SK-N-SH (cell line): ENCODE measurements around the gene ZNF217. TPM values are rescaled to one million over a fixed set of nuclear protein-coding genes. Genes with fewer than 3 reads are reported as not detected.

ENCODE experiments used
- CTCF ChIA-PET: fragments of 300-600, 350-600 bp; formaldehyde crosslinking; extraction: SDS; loops from one replicate; lab custom pipeline; 2021; lab: Yijun Ruan, JAX
- POLR2A ChIA-PET: fragments of 350-600 bp; sonication (Branson Sonifier 250); formaldehyde crosslinking; extraction: SDS; loops from one replicate; lab custom pipeline; 2020; ENCODE audit warnings: antibody characterized with exemption, inconsistent platforms; lab: Yijun Ruan, JAX
- DNase-seq: peaks from one replicate; pipeline ENCODE4 v3.0.0; 2012
- H2AFZ ChIP-seq: fragments of 200-600 bp; sonication (generic); 2 replicates; pipeline ENCODE4 v1.8.1; 2016; ENCODE audit warnings: antibody characterized with exemption, mild to moderate bottlenecking, low read depth
- H3F3A ChIP-seq: fragments of 200-600 bp; sonication (generic); replicated peaks from 2 replicates; pipeline ENCODE3; 2016; ENCODE audit warnings: antibody characterized with exemption, mild to moderate bottlenecking; ENCODE audit not compliant: insufficient read depth
- H3K27ac ChIP-seq, 2 experiments: fragments of 200-500 bp in 1 of 2; fragments of 200-600 bp in 1 of 2; sonication (Bioruptor generic) in 1 of 2; sonication (generic), shearing (Covaris generic) in 1 of 2; 2 replicates each; pipeline versions ENCODE4 v1.5.1 to v1.6.1; 2014 to 2016; ENCODE audit warnings: low read depth in 2 of 2, inconsistent platforms in 1 of 2, low read length in 1 of 2, mild to moderate bottlenecking in 1 of 2, mixed read lengths in 1 of 2
- H3K27me3 ChIP-seq: fragments of 200-600 bp; sonication (generic), shearing (Covaris generic); 2 replicates; pipeline ENCODE4 v1.6.1; 2016; ENCODE audit warnings: mixed run types; ENCODE audit not compliant: insufficient read depth
- H3K36me3 ChIP-seq, 2 experiments: fragments of 200-500 bp in 1 of 2; fragments of 200-600 bp in 1 of 2; sonication (Bioruptor generic) in 1 of 2; sonication (generic) in 1 of 2; replicated peaks in 1 of 2; 2 replicates each; pipeline versions ENCODE3 to v1.5.1; 2014 to 2016; ENCODE audit warnings: low read length in 1 of 2, mild to moderate bottlenecking in 1 of 2; ENCODE audit not compliant: insufficient read depth in 2 of 2, control insufficient read depth in 1 of 2
- H3K4me1 ChIP-seq, 2 experiments: fragments of 200-500 bp in 1 of 2; fragments of 200-600 bp in 1 of 2; sonication (Bioruptor generic) in 1 of 2; sonication (generic), shearing (Covaris generic) in 1 of 2; 2 replicates each; pipeline versions ENCODE4 v1.5.1 to v1.6.1; 2014 to 2016; ENCODE audit warnings: low read depth in 1 of 2, low read length in 1 of 2, mixed run types in 1 of 2; ENCODE audit not compliant: insufficient read depth in 2 of 2, control insufficient read depth in 1 of 2
- H3K4me2 ChIP-seq: fragments of 200-600 bp; sonication (generic), shearing (Covaris generic); 2 replicates; pipeline ENCODE4 v1.6.1; 2017; ENCODE audit warnings: mixed run types
- H3K4me3 ChIP-seq, 2 experiments: fragments of 200-500 bp in 1 of 2; fragments of 200-600 bp in 1 of 2; sonication (Bioruptor generic) in 1 of 2; sonication (generic), shearing (Covaris generic) in 1 of 2; 2 replicates each; pipeline versions ENCODE4 v1.5.1 to v1.8.1; 2014 to 2016; ENCODE audit warnings: low read depth in 2 of 2, inconsistent platforms in 1 of 2, low read length in 1 of 2, mild to moderate bottlenecking in 1 of 2, mixed read lengths in 1 of 2, moderate library complexity in 1 of 2
- H3K79me2 ChIP-seq: fragments of 200-600 bp; sonication (generic); 2 replicates; pipeline ENCODE4 v1.8.1; 2017; ENCODE audit warnings: mild to moderate bottlenecking; ENCODE audit not compliant: insufficient read depth
- H3K9ac ChIP-seq: fragments of 200-600 bp; sonication (generic); 2 replicates; pipeline ENCODE4 v1.6.1; 2017; ENCODE audit warnings: mixed run types
- H3K9me2 ChIP-seq: fragments of 200-600 bp; sonication (generic); 2 replicates; pipeline ENCODE4 v1.6.1; 2017; ENCODE audit warnings: mixed run types
- H3K9me3 ChIP-seq: fragments of 200-600 bp; sonication (generic); 2 replicates; pipeline ENCODE4 v1.6.1; 2017; ENCODE audit warnings: mixed run types, mild to moderate bottlenecking, moderate library complexity
- H4K20me1 ChIP-seq: fragments of 200-600 bp; sonication (generic); 2 replicates; pipeline ENCODE4 v1.6.1; 2017; ENCODE audit warnings: mild to moderate bottlenecking, mixed run types; ENCODE audit not compliant: insufficient read depth
- FOXJ3 ChIP-seq: sonication (generic); formaldehyde crosslinking; IDR thresholded peaks from 2 replicates; pipeline ENCODE4 v1.5.1; 2020; ENCODE audit warnings: mild to moderate bottlenecking, missing genetic modification reagents
- GATA2 ChIP-seq: sonication (generic); formaldehyde crosslinking; IDR thresholded peaks from 2 replicates; pipeline ENCODE4 v1.5.0; 2020; ENCODE audit warnings: mild to moderate bottlenecking, missing genetic modification reagents
- MAX ChIP-seq: IDR thresholded peaks from 2 replicates; pipeline ENCODE4 v1.4.0; 2012; ENCODE audit warnings: low read depth
- RAD21 ChIP-seq: IDR thresholded peaks from 2 replicates; pipeline ENCODE4 v1.6.1; 2012; ENCODE audit warnings: mild to moderate bottlenecking, low read length
- RCOR1 ChIP-seq: fragments of 150-350 bp; IDR thresholded peaks from 2 replicates; pipeline ENCODE4 v1.6.1; 2017; ENCODE audit warnings: antibody characterized with exemption, low read length
- RXRA ChIP-seq: IDR thresholded peaks from 2 replicates; pipeline ENCODE4 v1.4.0; 2012; ENCODE audit warnings: low read depth, mild to moderate bottlenecking, borderline replicate concordance
- SIN3A ChIP-seq: IDR thresholded peaks from 2 replicates; pipeline ENCODE4 v1.6.1; 2012; ENCODE audit warnings: low read depth, mild to moderate bottlenecking, low read length, moderate library complexity, borderline replicate concordance
- SMC3 ChIP-seq: IDR thresholded peaks from 2 replicates; pipeline ENCODE4 v1.6.1; 2012; ENCODE audit warnings: low read depth, low read length, improper control_type of control experiment
- TAF1 ChIP-seq: IDR thresholded peaks from 2 replicates; pipeline ENCODE4 v1.6.1; 2012; ENCODE audit warnings: low read depth, mild to moderate bottlenecking, low read length, moderate library complexity, borderline replicate concordance
- YY1 ChIP-seq: IDR thresholded peaks from 2 replicates; pipeline ENCODE4 v1.4.0; 2012; ENCODE audit warnings: low read depth, mild to moderate bottlenecking
- WGBS: methylation state at CpG from one replicate; pipeline ENCODE4 v1.1.6; 2017; ENCODE audit warnings: low lambda C conversion rate; 5-methylcytosine and 5-hydroxymethylcytosine counted together
- polyA plus RNA-seq, 3 experiments: library from polyadenylated mRNA; depleted of rRNA; stranded (reverse); fragments of >200 nt; gene quantifications; 2 replicates each; pipeline ENCODE4 v1.2.3, GENCODE V29; 2012
- TF ChIP-seq, protein P1 (sequence below): fragments of 150-350 bp; IDR thresholded peaks from 2 replicates; pipeline ENCODE4 v1.6.1; 2016; ENCODE audit warnings: mild to moderate bottlenecking, low read depth, low read length
- TF ChIP-seq, protein P2 (sequence below): fragments of 200-600 bp; sonication (generic); IDR thresholded peaks from 2 replicates; pipeline ENCODE4 v1.6.1; 2017; ENCODE audit warnings: antibody characterized with exemption, mild to moderate bottlenecking, moderate library complexity

ZNF217 gene
- polyA plus RNA-seq, 1 of the 3 experiments (the other 2 are of a cell fraction) = 6.9 TPM

DNA sequence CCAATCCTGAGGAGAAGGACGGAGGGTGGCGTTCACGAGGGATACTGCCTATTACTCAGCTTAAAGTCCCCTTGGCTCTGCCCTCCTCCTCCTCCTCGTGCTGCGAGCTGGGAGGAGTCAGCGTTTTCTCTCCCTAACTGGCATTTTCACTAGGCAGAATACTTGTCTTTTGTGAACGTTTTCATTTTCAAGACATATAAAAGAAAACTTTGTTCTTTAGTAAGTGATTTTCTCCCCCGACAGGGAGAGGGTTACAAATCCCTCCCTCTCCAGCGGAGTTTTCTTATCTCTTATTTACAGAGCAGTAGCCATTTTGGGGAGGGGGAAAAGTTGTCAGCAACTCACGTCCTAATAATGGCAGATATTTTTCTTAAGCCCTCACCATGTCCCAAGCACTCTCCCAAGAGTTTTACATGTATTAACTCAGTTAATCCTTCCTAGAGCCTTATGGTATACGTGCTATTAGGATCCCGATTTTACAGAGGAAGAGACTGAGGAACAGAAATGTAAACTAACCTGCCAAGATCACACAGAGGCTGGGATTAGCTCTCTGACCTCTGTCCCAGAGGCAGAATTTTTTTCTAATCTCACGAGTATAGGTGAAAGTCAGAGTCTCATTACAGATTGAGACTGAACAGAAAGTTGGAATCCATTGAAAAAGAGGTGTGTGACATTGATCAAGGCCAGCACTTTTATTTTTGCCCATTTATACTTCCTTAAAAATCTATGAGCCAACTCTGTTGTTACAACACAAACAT, 30.0 kb upstream of the ZNF217 start (continued):
- TF ChIP-seq TAF1 (0 out of 2 replicates have a peak, but pooled peaks have one; percentile 57), RXRA (no peak), MAX (peak; percentile 89), SIN3A (no peak), GATA2 (CRISPR knock-in tag) (peak; percentile 28; the same call in 1 of the 2 replicates), RAD21 (no peak; the same call in 1 of the 2 replicates), FOXJ3 (no peak), SMC3 (no peak), RCOR1 (no peak)
- TF ChIP-seq, protein P1, sequence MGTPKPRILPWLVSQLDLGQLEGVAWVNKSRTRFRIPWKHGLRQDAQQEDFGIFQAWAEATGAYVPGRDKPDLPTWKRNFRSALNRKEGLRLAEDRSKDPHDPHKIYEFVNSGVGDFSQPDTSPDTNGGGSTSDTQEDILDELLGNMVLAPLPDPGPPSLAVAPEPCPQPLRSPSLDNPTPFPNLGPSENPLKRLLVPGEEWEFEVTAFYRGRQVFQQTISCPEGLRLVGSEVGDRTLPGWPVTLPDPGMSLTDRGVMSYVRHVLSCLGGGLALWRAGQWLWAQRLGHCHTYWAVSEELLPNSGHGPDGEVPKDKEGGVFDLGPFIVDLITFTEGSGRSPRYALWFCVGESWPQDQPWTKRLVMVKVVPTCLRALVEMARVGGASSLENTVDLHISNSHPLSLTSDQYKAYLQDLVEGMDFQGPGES = no peak

- WGBS = 0% methylated on average over 3 of the region's 3 CpGs
- ChIA-PET CTCF (interaction anchor here (0.7 to 2.2 kb wide), 9 partner anchors 9 to 293 kb away, joined by 3 to 6 read pairs (median 4); partner anchors contain the start of gene ZNF217), POLR2A (interaction anchor here (1.1 to 2.6 kb wide), 2 partner anchors 29 to 293 kb away, joined by 4 to 5 read pairs; partner anchors contain the start of gene ZNF217)
- Histone ChIP-seq H2AFZ (peak overlapping the region; percentile 82), H3K9ac (peak overlapping the region; percentile 85), H3K9me2 (no peaks in the 10 kb centered on the region), H3K4me3 (peak overlapping the region; percentile 34 to 47), H3K4me1 (peaks cover 19 to 32% of the 10 kb centered on the region in 2 experiments), H3K36me3 (no peaks in the 10 kb centered on the region), H4K20me1 (no peaks in the 10 kb centered on the region), H3K27me3 (no peaks in the 10 kb centered on the region), H3K4me2 (peak overlapping the region; percentile 74), H3F3A (peaks cover 40% of the 10 kb centered on the region), H3K27ac (peak overlapping the region; percentile 90 to 98), H3K79me2 (no peaks in the 10 kb centered on the region), H3K9me3 (no peaks in the 10 kb centered on the region)
- no peak for TF ChIP-seq FOXJ3
- TF ChIP-seq, protein P2, sequence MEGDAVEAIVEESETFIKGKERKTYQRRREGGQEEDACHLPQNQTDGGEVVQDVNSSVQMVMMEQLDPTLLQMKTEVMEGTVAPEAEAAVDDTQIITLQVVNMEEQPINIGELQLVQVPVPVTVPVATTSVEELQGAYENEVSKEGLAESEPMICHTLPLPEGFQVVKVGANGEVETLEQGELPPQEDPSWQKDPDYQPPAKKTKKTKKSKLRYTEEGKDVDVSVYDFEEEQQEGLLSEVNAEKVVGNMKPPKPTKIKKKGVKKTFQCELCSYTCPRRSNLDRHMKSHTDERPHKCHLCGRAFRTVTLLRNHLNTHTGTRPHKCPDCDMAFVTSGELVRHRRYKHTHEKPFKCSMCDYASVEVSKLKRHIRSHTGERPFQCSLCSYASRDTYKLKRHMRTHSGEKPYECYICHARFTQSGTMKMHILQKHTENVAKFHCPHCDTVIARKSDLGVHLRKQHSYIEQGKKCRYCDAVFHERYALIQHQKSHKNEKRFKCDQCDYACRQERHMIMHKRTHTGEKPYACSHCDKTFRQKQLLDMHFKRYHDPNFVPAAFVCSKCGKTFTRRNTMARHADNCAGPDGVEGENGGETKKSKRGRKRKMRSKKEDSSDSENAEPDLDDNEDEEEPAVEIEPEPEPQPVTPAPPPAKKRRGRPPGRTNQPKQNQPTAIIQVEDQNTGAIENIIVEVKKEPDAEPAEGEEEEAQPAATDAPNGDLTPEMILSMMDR = 0 out of 2 replicates have a peak, but pooled peaks have one; percentile 23
- no peak for TF ChIP-seq YY1
- DNase-seq = no peak
Observed at GRCh38 chr20:53623134-53623453, 29.5 kb upstream of the ZNF217 start.
